GM20000 (cell line): ENCODE results near the gene TEX35.

Source experiments
- DNase-seq: peaks from one replicate; pipeline ENCODE4 v3.0.0; 2012; ENCODE audit warnings: low spot score
- TF ChIP-seq, protein P1 (sequence below): IDR thresholded peaks from 2 replicates; pipeline ENCODE4 v1.5.1; 2012; ENCODE audit warnings: mild to moderate bottlenecking, control low read depth; ENCODE audit errors: extremely low read depth, missing control alignments

TEX35 gene

DNA sequence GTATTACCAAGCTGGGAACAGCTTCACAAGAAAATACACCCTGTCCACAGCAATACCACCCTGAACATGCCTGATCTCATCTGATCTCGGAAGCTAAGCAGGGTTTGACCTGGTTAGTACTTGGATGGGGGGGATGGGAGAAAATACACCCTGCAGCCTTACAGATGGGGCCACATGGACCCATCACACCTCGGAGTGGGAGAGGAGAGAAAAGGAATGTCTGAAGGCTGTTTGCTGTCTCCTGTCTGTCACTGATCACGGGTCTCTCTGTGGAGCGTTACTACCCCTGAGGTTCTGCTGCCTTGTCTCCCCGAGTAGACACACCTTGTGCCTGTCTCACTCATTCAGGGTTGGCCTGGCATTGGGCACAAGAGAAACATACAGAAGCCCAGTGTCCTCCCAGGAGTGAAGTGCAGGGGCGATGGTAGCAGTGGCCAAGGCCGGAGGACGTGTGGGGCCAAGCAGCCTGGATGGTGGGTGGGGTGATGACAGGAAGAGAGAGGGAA lies 48.0 kb downstream of the TEX35 start:
- TF ChIP-seq, protein P1, sequence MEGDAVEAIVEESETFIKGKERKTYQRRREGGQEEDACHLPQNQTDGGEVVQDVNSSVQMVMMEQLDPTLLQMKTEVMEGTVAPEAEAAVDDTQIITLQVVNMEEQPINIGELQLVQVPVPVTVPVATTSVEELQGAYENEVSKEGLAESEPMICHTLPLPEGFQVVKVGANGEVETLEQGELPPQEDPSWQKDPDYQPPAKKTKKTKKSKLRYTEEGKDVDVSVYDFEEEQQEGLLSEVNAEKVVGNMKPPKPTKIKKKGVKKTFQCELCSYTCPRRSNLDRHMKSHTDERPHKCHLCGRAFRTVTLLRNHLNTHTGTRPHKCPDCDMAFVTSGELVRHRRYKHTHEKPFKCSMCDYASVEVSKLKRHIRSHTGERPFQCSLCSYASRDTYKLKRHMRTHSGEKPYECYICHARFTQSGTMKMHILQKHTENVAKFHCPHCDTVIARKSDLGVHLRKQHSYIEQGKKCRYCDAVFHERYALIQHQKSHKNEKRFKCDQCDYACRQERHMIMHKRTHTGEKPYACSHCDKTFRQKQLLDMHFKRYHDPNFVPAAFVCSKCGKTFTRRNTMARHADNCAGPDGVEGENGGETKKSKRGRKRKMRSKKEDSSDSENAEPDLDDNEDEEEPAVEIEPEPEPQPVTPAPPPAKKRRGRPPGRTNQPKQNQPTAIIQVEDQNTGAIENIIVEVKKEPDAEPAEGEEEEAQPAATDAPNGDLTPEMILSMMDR: no peak
- DNase-seq: no peak

DNA sequence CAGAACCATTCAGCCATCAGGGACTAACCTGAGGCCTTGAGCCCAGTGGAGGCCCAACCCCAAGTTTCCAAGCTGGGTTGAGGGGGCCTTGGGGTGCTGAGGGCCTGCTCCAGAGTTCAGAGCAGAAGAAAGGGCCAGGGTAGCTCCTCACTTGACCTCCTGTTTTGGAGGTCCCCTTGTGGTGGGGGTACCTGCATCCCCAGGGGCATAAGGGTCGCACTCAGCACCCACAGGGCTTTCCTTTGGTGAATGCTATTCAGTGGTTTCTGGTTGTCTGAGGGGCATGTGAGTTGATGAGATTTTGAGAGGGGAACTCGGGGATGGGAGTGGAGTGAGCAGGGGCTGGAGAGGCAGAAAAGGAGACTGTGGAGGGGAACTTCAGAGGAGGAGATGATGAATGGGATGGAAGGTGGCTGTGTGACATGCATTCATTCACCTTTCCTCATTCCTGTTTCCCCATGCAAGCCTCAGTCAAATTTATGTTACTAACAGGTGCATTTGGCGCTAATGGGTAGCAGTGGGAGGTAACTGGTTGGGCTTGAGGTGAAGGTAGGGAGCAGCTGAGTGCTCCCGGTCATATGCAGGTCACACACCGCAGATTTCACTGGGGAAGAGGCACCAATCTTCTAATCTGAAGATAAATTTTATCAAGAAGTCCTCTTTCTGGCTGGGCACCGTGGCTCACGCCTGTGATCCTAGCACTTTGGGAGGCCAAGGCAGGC lies 50.4 kb downstream of the TEX35 start:
- DNase-seq: no peak
- TF ChIP-seq, protein P1: no peak

DNA sequence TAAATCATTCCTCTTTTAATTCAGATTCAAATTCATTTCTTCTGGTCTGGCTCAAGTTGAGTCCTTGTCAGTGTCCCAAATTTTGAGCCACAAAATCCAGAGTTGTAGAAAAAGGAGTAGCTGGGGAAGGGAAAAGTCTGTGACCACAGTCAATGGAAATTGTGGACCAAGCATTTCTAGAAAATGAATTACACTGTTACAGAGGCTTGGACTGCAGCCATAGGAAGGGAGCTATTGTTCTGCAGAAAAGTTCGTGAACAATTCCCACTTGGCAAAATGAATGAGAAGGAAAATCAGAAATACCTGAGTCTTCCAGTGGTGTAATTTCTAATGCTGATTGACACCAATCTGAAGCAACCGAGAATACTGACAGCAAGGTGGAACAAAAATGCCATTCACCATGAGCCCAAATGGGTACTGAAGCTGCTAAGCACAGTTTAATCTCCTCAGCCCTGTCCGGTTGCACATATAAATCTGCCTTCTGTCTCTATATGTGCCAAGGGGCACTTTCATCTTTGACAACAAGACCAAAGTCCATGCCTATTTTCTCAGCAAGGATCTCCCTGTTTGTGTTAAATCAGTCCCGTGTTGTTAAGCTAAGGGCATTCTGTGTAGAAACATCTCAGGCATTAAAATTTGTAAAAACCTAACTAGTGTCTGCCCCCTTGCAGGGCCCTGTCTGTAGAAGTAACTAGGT lies 51.3 kb downstream of the TEX35 start:
- TF ChIP-seq, protein P1: no peak
- no peak for DNase-seq

DNA sequence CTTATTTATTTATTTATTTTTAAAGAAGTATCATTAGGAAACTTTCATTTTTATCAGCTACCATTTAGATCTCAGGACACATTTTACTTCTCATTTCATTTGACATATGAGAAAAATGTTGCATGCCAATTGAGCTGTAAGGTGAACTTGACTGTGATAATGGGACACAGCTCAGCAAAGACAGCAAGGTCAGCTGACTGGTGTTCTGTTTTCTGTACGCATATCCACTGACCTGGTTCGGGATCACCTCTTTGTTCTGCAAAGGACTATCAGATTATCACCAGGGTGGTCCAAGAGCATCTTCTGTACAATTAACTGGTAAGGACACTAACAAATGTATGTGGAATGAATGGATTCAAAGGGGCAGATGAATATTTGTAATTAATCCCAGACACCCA lies 51.9 kb downstream of the TEX35 start:
- TF ChIP-seq, protein P1: no peak
- DNase-seq: no peak

DNA sequence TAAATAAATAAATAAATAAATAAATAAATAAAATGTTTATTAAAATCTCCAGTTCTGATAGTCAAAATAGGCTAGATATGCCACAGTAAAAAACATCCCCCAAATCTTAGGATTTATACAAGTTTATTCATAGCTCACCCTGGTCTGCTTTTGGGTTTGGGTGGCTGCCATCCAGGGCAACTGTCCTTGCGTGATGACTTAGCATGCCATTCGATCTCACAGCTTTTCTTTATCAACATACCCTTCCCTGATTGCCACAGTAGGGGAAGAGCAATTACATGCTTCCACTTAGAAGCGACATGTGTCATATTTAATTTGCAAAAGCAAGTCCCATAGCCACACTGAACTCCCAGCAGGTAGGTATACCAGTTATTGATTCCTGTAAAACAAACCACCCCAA lies 52.7 kb downstream of the TEX35 start:
- no peak for DNase-seq
- TF ChIP-seq, protein P1: no peak

DNA sequence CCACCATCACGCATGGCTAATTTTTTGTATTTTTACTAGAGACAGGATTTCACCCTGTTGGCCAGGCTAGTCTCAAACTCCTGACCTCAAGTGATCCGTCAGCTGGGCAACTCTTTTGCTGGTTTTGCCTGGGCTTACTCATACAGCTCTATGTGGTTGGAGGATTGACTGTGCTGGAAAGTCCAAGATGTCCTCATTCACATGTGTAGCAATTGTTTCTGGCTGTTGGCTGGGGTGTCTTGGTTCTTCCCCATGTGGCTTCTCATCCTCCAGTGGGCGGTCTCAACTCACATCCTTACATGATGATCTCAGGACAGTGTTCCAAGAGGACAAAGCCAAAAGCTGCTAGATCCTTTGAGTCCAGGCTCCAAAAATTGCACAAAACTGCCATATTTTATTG lies 53.3 kb downstream of the TEX35 start:
- no peak for DNase-seq
- TF ChIP-seq, protein P1: no peak

DNA sequence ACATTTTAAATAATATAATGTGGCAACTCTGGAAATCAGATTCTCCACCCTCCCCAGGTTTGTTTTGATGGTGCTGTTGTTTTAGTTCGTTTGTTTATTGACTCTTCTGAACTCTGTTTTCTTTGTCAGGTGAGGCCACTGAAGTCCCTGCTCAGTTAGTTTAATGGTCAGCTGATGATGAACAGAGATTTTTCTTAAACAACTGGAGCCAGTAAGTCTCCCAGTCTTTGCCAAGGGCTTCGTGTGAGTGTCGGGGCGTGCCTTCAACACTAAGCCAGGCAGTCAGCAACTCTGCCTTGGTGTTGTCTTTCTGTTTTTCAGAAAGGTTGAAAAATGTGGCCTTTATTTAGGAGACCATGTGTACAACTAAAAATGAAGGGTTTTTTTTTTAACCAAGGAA lies 58.9 kb downstream of the TEX35 start:
- TF ChIP-seq, protein P1: no peak
- no peak for DNase-seq
